HPDE6-E6E7 (cell line): ENCODE data around the gene EPHA5.
"Not testable (repeated sequence)": the region's sequence is repeated elsewhere in the genome, so short reads cannot be mapped to it uniquely, and the experiment has no call there.

Experiments
- DNase-seq: peaks from one replicate; pipeline ENCODE4 v3.0.0; 2011; ENCODE audit warnings: missing footprints; ENCODE audit errors: extremely low spot score

The EPHA5 gene

DNA sequence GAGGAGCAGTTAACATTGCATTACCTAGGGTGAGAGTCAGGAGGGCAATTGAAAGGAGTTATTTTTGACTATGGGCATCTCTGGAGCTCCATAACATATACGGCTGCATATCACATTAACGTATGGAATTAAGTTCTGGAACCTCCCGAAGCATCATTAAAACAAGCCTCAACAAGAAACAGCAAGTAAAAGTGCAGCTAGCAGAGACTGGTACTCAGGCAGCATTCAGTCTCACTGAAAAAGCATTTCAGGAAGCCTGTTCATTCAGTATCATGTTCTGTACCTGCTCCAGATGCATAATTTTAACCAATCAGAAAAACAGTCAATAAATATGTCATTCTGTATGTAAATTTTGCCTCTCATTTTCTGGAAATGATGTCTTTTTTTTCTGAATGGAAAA, 299.6 kb downstream of the EPHA5 start:
- no peak for DNase-seq

- DNase-seq, result no peak
These were observed 303.0 kb downstream of the EPHA5 start for GRCh38 chr4:65367306-65367705.

DNA sequence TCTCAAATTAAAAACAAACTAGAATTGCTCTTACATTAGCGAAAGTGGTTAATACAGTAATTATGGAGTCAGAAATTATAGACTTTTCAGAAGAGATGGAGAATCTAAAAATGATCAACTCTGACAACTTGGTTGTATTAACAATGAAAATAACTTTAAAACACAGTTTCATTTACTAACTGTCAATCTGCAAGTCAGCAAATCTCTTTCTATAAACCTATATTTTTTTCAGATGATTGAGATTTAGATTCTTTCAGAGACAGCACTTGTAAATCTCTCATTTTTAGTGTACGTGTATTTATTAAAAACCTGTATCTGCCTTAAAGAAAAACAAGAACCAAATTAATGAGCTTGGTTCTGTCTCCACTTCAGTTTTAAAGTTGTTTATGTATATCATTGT, 311.4 kb downstream of the EPHA5 start:
- no peak for DNase-seq

DNA sequence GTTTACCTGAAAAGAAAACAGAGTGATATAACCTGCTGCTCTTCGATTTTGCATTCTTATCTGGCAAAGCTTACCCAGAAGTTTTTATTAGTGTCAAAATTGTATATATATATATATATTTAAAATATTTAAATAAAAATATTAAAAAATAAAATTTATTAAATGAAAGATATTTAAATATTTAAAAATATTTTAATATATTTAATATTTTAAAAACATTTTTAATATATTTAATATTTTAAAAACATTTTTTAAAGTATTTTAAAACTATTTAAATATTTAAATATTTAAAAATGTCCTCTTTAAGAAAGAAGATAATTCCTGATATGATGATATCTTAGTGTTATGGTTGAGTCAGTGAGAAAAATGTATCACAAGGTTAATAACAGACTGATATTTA, 317.2 kb downstream of the EPHA5 start:
- no peak for DNase-seq

DNA sequence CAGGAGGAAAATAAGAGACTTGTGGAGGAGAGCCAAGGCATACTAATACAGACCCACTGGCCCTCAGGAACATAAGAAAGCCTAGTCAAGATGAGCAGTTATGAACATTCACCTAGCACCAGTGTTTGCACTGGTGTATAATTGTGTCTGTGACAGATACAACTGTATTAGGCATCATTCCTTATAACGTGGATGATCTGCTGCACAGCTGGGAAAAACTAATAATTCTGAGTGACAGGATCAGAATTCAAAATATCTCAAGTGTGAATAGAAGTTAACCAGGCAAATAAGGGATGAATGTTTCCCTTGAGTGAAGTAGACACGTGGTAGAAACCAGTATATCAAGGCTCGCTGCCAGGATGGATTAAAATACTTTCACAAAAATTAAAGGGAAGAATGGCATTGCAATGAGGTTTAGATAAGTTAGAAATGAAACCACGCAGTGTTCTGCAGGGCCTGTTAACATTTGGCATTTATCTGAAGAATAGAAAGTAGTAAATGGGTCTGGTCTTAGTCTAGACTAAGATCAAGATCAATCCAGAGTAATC, 325.9 kb downstream of the EPHA5 start:
- no peak for DNase-seq

- DNase-seq, result no peak
These were observed 326.9 kb downstream of the EPHA5 start for GRCh38 chr4:65343342-65343741.

DNA sequence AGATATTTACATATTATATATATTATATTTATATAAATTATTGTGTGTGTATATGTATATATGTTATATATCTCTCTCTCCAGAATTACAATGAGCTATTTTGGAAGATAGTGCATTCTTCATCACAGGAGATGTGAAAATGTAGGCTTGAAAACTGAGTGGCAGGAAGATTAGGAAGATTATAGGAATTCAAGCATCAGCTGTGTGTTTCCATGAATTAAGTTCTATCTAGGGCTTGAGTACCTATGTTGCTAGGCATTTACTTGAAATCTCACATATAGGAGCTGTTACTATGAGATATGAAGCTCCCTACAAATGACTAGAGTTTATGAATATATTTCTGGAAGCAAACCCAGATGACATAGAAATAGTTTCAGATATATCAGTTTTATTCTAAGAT, 328.7 kb downstream of the EPHA5 start:
- DNase-seq, result no peak

- DNase-seq, result no peak
These were observed 329.7 kb downstream of the EPHA5 start for GRCh38 chr4:65340382-65341109.

DNA sequence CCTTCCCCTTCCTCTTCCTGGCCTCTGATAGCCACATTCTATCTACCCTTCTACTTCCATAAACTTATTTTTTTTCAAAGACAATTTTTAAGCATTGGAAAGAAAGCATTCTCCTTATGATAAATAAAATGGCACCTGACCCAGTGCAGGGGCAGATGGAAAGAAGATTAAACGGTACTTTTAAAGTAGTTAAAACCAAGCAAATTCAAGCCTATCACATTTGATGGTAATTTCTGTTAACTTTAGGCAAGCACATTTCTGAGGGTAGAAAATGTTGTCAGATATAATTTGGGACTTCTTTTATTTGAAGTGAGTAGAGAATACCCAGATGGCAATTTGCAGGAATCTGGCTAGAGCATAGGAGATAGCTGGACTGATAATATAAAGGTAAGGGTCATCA, 332.9 kb downstream of the EPHA5 start:
- DNase-seq, result no peak

GRCh38 chr4:65336465-65336864, 333.8 kb downstream of the EPHA5 start:
- DNase-seq, result no peak

GRCh38 chr4:65316534-65316933, 353.8 kb downstream of the EPHA5 start:
- no peak for DNase-seq

- no peak for DNase-seq
These were observed 359.2 kb downstream of the EPHA5 start for GRCh38 chr4:65311120-65311519.

- DNase-seq, result no peak
These were observed 359.7 kb downstream of the EPHA5 start for GRCh38 chr4:65310586-65310985.

DNA sequence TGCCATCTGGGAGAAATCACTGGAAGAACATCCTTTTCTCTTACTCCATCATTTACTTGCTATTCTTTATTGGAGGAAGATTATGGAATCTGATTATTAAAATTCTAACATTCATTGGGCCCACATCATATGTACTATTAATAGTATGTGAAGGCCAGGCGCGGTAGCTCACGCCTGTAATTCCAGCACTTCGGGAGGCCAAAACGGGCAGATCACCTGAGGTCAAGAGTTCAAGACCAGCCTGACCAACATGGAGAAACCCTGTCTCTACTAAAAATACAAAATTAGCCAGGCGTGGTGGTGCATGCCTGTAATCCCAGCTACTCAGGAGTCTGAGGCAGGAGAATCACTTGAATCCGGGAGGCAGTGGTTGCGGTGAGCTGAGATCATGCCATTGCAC, 361.7 kb downstream of the EPHA5 start:
- not testable (repeated sequence) for DNase-seq

DNA sequence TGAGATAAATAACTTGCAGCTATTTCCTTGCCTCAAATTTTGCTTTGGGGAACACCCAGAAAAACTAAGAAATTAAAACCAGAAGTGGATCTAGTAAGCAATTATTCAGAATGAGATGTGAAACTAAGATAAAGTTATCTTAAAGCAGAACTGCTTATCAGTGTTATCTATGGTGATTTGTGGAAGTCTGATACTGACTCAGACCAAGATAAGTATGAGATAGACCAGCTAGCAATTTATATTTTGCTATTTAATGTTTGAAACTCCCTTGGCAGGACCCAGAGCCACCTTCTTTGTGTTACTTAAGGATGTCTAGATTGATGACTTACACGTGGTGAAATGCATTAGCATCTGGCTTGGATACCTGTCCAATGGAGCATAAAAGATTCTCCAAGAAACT, 368.1 kb downstream of the EPHA5 start:
- no peak for DNase-seq

DNA sequence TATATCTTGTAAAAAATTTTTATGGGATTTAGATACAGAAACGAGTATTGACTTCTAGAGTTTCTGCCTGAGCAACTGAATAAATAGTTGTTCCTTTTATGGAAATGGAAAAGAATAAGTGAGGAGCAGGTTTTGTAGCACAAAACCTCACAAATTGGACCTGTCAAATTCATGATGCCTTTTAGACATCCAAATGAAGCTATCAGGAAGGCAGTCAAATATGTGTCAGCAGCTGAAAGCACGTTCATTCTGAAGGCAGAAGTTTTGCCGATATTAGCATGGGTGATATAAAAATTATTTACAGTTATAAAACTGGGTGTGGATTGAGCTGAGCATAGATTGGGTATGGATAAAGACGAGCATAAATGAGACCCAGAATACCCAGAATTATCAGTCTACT, 374.0 kb downstream of the EPHA5 start:
- DNase-seq, result no peak

DNA sequence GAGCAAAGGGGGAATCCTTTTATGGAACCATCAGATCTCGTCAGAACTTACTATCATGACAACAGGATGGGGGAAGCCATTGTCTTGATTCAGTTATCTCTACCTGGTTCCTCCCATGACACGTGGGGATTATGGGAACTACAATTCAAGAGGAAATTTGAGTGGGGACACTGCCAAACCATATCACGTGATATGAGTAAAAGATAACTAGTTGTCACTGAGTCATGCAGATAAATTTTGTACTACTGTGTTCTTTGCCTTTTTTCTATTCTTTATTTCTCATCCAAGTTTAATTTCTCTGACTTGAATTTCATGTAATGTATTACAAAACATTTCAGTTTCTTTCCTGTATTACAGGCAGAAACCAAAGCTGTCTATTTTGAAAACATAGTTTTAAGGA, 383.2 kb downstream of the EPHA5 start:
- no peak for DNase-seq
